Testis (tissue), 2 donors: ENCODE results near the gene SUFU.

Source experiments
- CTCF ChIP-seq, 3 experiments: fragments of 450-650 bp in 2 of 3; fragments of 200-600 bp in 1 of 3; sonication (generic) in 1 of 3; IDR thresholded peaks; one replicate each; pipeline ENCODE4 v1.5.1; 2016 to 2019; ENCODE audit warnings: antibody characterized with exemption in 3 of 3, mild to moderate bottlenecking in 2 of 3, moderate library complexity in 1 of 3
- POLR2A ChIP-seq: fragments of 450-650 bp; IDR thresholded peaks from one replicate; pipeline ENCODE4 v1.6.1; 2017; ENCODE audit warnings: antibody characterized with exemption, mild to moderate bottlenecking, moderate library complexity

DNA sequence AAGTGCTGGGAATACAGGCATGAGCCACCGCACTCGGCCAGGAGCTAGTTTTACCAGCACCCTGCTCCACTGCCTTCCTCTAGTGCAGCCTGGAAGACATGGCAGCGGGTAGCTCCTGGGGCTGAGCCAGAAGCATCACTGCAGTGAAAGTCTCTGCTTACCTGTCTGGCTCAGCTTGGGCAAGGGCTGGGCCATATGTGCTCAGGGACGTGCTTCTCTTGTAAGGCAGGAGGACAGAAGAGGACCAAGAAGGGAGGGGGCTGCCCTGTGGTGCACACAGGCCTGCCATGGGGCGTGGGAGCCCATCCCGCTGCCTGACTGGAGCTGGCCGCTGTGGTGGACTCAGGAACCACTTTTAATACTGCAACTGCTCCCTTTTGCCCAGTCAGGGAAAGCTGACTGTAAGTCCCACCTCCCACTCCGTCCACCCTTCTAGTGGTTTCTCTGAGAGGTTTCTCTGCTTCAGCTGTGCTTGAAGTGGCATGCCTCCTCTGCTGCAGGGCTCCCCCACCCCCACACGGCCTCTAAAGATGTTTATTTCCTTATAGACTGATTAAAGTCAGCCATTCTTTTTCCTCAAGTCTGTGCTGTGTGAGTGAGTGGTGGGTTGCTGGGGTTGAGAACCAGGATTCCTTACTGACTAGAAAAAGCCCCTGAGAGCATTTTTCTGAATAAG, 27.2 kb upstream of the SUFU start:
- TF ChIP-seq CTCF (IDR thresholded peaks at IDR 0.05) (no peak), POLR2A (no peak)
